WTC11 (cell line): ENCODE results near the gene AGAP1. TPM values are rescaled to one million over a fixed set of nuclear protein-coding genes. Genes with fewer than 3 reads are reported as not detected.

ENCODE experiments used
- ATAC-seq: fragments of 200-7000 bp; cut with Tn5 transposase; 2 replicates; pipeline ENCODE4 v1.10.0; 2021; ENCODE audit warnings: mild to moderate bottlenecking, moderate library complexity
- CTCF ChIA-PET: fragments of 300-600 bp; sonication (Branson Sonifier 250); formaldehyde crosslinking; loops from one replicate; lab custom pipeline; 2021; ENCODE audit warnings: antibody characterized with exemption; lab: Charles Lee
- POLR2A ChIA-PET: fragments of 350-600 bp; sonication (Branson Sonifier 250); formaldehyde crosslinking; loops from one replicate; lab custom pipeline; 2021; ENCODE audit warnings: antibody characterized with exemption; lab: Charles Lee
- DNase-seq: peaks from one replicate; pipeline ENCODE4 v3.0.0; 2021; ENCODE audit warnings: low spot score
- H3K27ac Mint-ChIP-seq: 2 replicates; pipeline ENCODE4 v1.8.0; 2021; ENCODE audit warnings: mixed read lengths
- H3K27me3 Mint-ChIP-seq: 2 replicates; pipeline ENCODE4 v1.8.0; 2021; ENCODE audit warnings: low read depth, mild to moderate bottlenecking, moderate library complexity, mixed read lengths
- H3K36me3 Mint-ChIP-seq: 2 replicates; pipeline ENCODE4 v1.8.0; 2021; ENCODE audit warnings: mixed read lengths
- H3K4me1 Mint-ChIP-seq: 2 replicates; pipeline ENCODE4 v1.8.0; 2022; ENCODE audit warnings: mixed read lengths
- H3K4me3 Mint-ChIP-seq: 2 replicates; pipeline ENCODE4 v1.8.0; 2021; ENCODE audit warnings: mild to moderate bottlenecking, moderate library complexity, mixed read lengths
- H3K9me3 Mint-ChIP-seq: 2 replicates; pipeline ENCODE4 v1.8.0; 2021; ENCODE audit warnings: mixed read lengths
- AFF4 ChIP-seq: sonication (generic); formaldehyde crosslinking; IDR thresholded peaks from 2 replicates; pipeline ENCODE4 v1.8.1; 2023; ENCODE audit warnings: mild to moderate bottlenecking, missing genetic modification reagents, borderline replicate concordance
- ARID4B ChIP-seq: sonication (generic); formaldehyde crosslinking; IDR thresholded peaks from 2 replicates; pipeline ENCODE4 v1.8.0; 2023; ENCODE audit warnings: missing genetic modification reagents, mild to moderate bottlenecking, borderline replicate concordance
- ATF6 ChIP-seq: sonication (generic); formaldehyde crosslinking; IDR thresholded peaks from 2 replicates; pipeline ENCODE4 v1.8.1; 2023; ENCODE audit warnings: mild to moderate bottlenecking, missing genetic modification reagents
- EMX1 ChIP-seq: fragments of 250-450 bp; sonication (Bioruptor Pico); IDR thresholded peaks from 2 replicates; pipeline ENCODE4 v1.8.0; 2021; ENCODE audit warnings: mild to moderate bottlenecking
- ESRRA ChIP-seq: sonication (generic); formaldehyde crosslinking; IDR thresholded peaks from 2 replicates; pipeline ENCODE4 v1.8.1; 2022; ENCODE audit warnings: mild to moderate bottlenecking, missing genetic modification reagents, borderline replicate concordance
- ETV6 ChIP-seq: sonication (generic); formaldehyde crosslinking; IDR thresholded peaks from 2 replicates; pipeline ENCODE4 v1.8.1; 2022; ENCODE audit warnings: mild to moderate bottlenecking, missing genetic modification reagents
- GABPB1 ChIP-seq: sonication (generic); formaldehyde crosslinking; IDR thresholded peaks from 2 replicates; pipeline ENCODE4 v1.8.1; 2023; ENCODE audit warnings: mild to moderate bottlenecking, missing genetic modification reagents
- NR1H2 ChIP-seq: sonication (generic); formaldehyde crosslinking; IDR thresholded peaks from 2 replicates; pipeline ENCODE4 v1.9.0; 2021; ENCODE audit warnings: mild to moderate bottlenecking, moderate library complexity, missing genetic modification reagents
- PRDM15 ChIP-seq: sonication (generic); formaldehyde crosslinking; IDR thresholded peaks from 2 replicates; pipeline ENCODE4 v1.8.0; 2022; ENCODE audit warnings: missing genetic modification reagents
- SOX15 ChIP-seq: fragments of 250-450 bp; sonication (Bioruptor Pico); IDR thresholded peaks from 2 replicates; pipeline ENCODE4 v1.9.0; 2021; ENCODE audit warnings: mild to moderate bottlenecking
- SP1 ChIP-seq: sonication (generic); formaldehyde crosslinking; conservative IDR thresholded peaks from 2 replicates; pipeline ENCODE4 v1.8.1; 2022; ENCODE audit warnings: missing genetic modification reagents
- TCF7 ChIP-seq: sonication (generic); formaldehyde crosslinking; IDR thresholded peaks from 2 replicates; pipeline ENCODE4 v1.8.0; 2022; ENCODE audit warnings: mild to moderate bottlenecking, low read depth, missing genetic modification reagents, moderate library complexity
- TEAD4 ChIP-seq: sonication (generic); formaldehyde crosslinking; IDR thresholded peaks from 2 replicates; pipeline ENCODE4 v1.8.0; 2022; ENCODE audit warnings: mild to moderate bottlenecking, missing genetic modification reagents
- ZBTB21 ChIP-seq: sonication (generic); formaldehyde crosslinking; IDR thresholded peaks from 2 replicates; pipeline ENCODE4 v1.8.1; 2023; ENCODE audit warnings: mild to moderate bottlenecking, missing genetic modification reagents, borderline replicate concordance
- total RNA-seq: library from RNA; stranded (reverse); gene quantifications from 3 replicates; pipeline ENCODE4 v1.2.3, GENCODE V29; 2021

AGAP1 gene
- total RNA-seq, 1 experiment from 2014 or later = 49.3 TPM

GRCh38 chr2:235937936-235938335 is 444.1 kb downstream of the AGAP1 start (continued):
- TF ChIP-seq PRDM15 (CRISPR knock-in tag) (no peak), TEAD4 (CRISPR knock-in tag) (no peak)

GRCh38 chr2:235938611-235939010 is 444.8 kb downstream of the AGAP1 start:
- peaks cover 26% of the 10 kb centered on the region for H3K4me1 Mint-ChIP-seq
- no peaks in the 10 kb centered on the region for H3K27me3 Mint-ChIP-seq
- DNase-seq (no peak), ATAC-seq (no peak)
- ChIA-PET CTCF (interaction anchor here (1.3 kb wide), 1 partner anchor 242 kb away, joined by 3 read pairs; no protein-coding TSS in a partner anchor), POLR2A (interaction anchor here (0.6 kb wide), 1 partner anchor 1126 kb away, joined by 5 read pairs; no protein-coding TSS in a partner anchor)
- H3K9me3 Mint-ChIP-seq = no peaks in the 10 kb centered on the region
- H3K27ac Mint-ChIP-seq = no peak overlapping the region
- peaks cover 9% of the 10 kb centered on the region for H3K36me3 Mint-ChIP-seq
- TF ChIP-seq SP1 (CRISPR knock-in tag) (no peak), NR1H2 (CRISPR knock-in tag) (no peak)
- H3K4me3 Mint-ChIP-seq = no peak overlapping the region

- no peak for DNase-seq
- H3K27me3 Mint-ChIP-seq = no peaks in the 10 kb centered on the region
- no peak overlapping the region; the same call in 1 of the 2 replicates for H3K27ac Mint-ChIP-seq
- H3K4me3 Mint-ChIP-seq = no peak overlapping the region
- no peak for TF ChIP-seq GABPB1 (CRISPR knock-in tag)
- no peak for TF ChIP-seq TCF7 (CRISPR knock-in tag)
- TF ChIP-seq AFF4 = no peak
- no peak for TF ChIP-seq ETV6 (CRISPR knock-in tag)
- TF ChIP-seq ARID4B (CRISPR knock-in tag) = no peak
- TF ChIP-seq ATF6 = no peak
- TF ChIP-seq EMX1 (CRISPR knock-in tag) = no peak
- no peak for TF ChIP-seq ZBTB21 (CRISPR knock-in tag)
- no peak for TF ChIP-seq ESRRA (CRISPR knock-in tag)
- no peak for TF ChIP-seq SOX15 (CRISPR knock-in tag)
- TF ChIP-seq, all 79 proteins: peak for 0
- H3K4me1 Mint-ChIP-seq = peaks cover 20% of the 10 kb centered on the region
- H3K9me3 Mint-ChIP-seq = no peaks in the 10 kb centered on the region
- CTCF ChIA-PET = interaction anchor here (1.3 to 1.6 kb wide), 3 partner anchors 160 to 241 kb away, joined by 3 to 4 read pairs (median 3); no protein-coding TSS in a partner anchor
- ATAC-seq = no peak
- POLR2A ChIA-PET = no interaction called here
- peaks cover 9% of the 10 kb centered on the region for H3K36me3 Mint-ChIP-seq
Measured at GRCh38 chr2:235939471-235939870, 445.6 kb downstream of the AGAP1 start.
